Thoracic aorta (tissue), 2 donors: ENCODE measurements around the gene DMGDH. TPM values are rescaled to one million over a fixed set of nuclear protein-coding genes. Genes with fewer than 3 reads are reported as not detected.

Experiments used
- ATAC-seq: fragments of 150-250 bp; one replicate; pipeline ENCODE4 v1.8.0; 2017; ENCODE audit warnings: low read depth; ENCODE audit not compliant: insufficient number of reproducible peaks, low FRiP score
- DNase-seq: peaks from one replicate; pipeline ENCODE4 v3.0.0-alpha.2; 2020; ENCODE audit warnings: low spot score
- H3K27ac ChIP-seq, 2 donors: fragments of 200-600 bp; sonication (generic); 1 replicate in 1 of 2; 2 replicates in 1 of 2; pipeline ENCODE4 v1.5.1; 2016; ENCODE audit warnings: mild to moderate bottlenecking in 2 of 2, moderate library complexity in 2 of 2
- H3K27me3 ChIP-seq: fragments of 200-600 bp; sonication (generic); replicated peaks from 2 replicates; pipeline ENCODE4 v1.6.0; 2016; ENCODE audit warnings: mild to moderate bottlenecking; ENCODE audit not compliant: insufficient read depth
- H3K36me3 ChIP-seq: fragments of 200-600 bp; sonication (generic); one replicate; pipeline ENCODE4 v1.5.1; 2016
- H3K4me1 ChIP-seq, 2 donors: fragments of 200-600 bp; sonication (generic); 1 replicate in 1 of 2; 2 replicates in 1 of 2; pipeline versions ENCODE4 v1.5.1 to v1.6.0; 2016; ENCODE audit warnings: low read depth in 2 of 2, mild to moderate bottlenecking in 1 of 2; ENCODE audit not compliant: control insufficient read depth in 1 of 2
- H3K4me3 ChIP-seq: fragments of 200-600 bp; sonication (generic); 2 replicates; pipeline ENCODE4 v1.5.1; 2016; ENCODE audit warnings: mild to moderate bottlenecking
- H3K9me3 ChIP-seq: fragments of 200-600 bp; sonication (generic); 2 replicates; pipeline ENCODE4 v1.5.1; 2016
- total RNA-seq, 2 donors: library from RNA; depleted of rRNA; stranded (reverse); fragments of >200 nt; gene quantifications; one replicate each; pipeline versions ENCODE4 v1.1.0 to v1.2.3, GENCODE V29; 2016
- TF ChIP-seq, protein P1 (sequence below): fragments of 200-600 bp; sonication (generic); IDR thresholded peaks from one replicate; pipeline ENCODE4 v1.5.1; 2019; ENCODE audit warnings: antibody characterized with exemption

DMGDH gene
- total RNA-seq, 2 donors from 2014 or later = 0.85 to 0.95 TPM

GRCh38 chr5:79008362-79008761, 61.1 kb downstream of the DMGDH start:
- H3K27ac ChIP-seq = no peak overlapping the region
- TF ChIP-seq, protein P1, sequence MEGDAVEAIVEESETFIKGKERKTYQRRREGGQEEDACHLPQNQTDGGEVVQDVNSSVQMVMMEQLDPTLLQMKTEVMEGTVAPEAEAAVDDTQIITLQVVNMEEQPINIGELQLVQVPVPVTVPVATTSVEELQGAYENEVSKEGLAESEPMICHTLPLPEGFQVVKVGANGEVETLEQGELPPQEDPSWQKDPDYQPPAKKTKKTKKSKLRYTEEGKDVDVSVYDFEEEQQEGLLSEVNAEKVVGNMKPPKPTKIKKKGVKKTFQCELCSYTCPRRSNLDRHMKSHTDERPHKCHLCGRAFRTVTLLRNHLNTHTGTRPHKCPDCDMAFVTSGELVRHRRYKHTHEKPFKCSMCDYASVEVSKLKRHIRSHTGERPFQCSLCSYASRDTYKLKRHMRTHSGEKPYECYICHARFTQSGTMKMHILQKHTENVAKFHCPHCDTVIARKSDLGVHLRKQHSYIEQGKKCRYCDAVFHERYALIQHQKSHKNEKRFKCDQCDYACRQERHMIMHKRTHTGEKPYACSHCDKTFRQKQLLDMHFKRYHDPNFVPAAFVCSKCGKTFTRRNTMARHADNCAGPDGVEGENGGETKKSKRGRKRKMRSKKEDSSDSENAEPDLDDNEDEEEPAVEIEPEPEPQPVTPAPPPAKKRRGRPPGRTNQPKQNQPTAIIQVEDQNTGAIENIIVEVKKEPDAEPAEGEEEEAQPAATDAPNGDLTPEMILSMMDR = no peak
- no peak for ATAC-seq
- no peak for DNase-seq
- no peak overlapping the region for H3K4me3 ChIP-seq
- H3K27me3 ChIP-seq = no peaks in the 10 kb centered on the region
- H3K4me1 ChIP-seq = no peaks in the 10 kb centered on the region
- H3K9me3 ChIP-seq = no peaks in the 10 kb centered on the region
- H3K36me3 ChIP-seq = no peaks in the 10 kb centered on the region

DNA sequence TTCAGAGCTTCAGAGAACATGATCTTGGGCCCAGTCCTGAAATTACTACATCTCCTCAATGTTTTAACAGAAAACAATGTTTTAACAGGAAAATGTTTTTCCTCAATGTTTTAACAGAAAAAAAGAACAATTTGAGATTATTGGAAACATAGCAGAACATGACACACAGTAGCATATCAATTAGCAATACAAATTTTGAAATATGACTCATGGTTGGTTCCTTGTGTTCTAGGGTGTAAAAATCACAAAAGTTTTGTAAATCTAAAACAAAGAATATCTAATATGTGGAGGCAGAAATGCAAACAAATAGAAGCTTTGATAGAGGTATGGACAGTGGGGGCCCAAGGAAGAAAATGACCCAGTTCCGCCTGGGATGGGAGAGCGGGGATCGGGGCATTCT, 61.6 kb downstream of the DMGDH start:
- H3K4me1 ChIP-seq = no peaks in the 10 kb centered on the region
- no peaks in the 10 kb centered on the region for H3K36me3 ChIP-seq
- TF ChIP-seq, protein P1 = no peak
- H3K4me3 ChIP-seq = no peak overlapping the region
- ATAC-seq (no peak), DNase-seq (no peak)
- no peak overlapping the region for H3K27ac ChIP-seq
- no peaks in the 10 kb centered on the region for H3K27me3 ChIP-seq
- H3K9me3 ChIP-seq = no peaks in the 10 kb centered on the region

- no peak for DNase-seq
- Histone ChIP-seq H3K27me3 (no peaks in the 10 kb centered on the region), H3K4me1 (peaks cover 2 to 13% of the 10 kb centered on the region in 2 donors), H3K4me3 (no peak overlapping the region), H3K27ac (no peak overlapping the region), H3K9me3 (no peaks in the 10 kb centered on the region), H3K36me3 (no peaks in the 10 kb centered on the region)
- ATAC-seq = no peak
- TF ChIP-seq, protein P1 = no peak
Measured at GRCh38 chr5:79005936-79006631, 63.4 kb downstream of the DMGDH start.

- TF ChIP-seq, protein P1 = no peak
- Histone ChIP-seq H3K27ac (no peak overlapping the region), H3K4me3 (no peak overlapping the region), H3K36me3 (no peaks in the 10 kb centered on the region), H3K9me3 (no peaks in the 10 kb centered on the region), H3K27me3 (no peaks in the 10 kb centered on the region), H3K4me1 (peaks cover 3 to 15% of the 10 kb centered on the region in 2 donors)
- no peak for DNase-seq
- no peak for ATAC-seq
Measured at GRCh38 chr5:79005151-79005550, 64.3 kb downstream of the DMGDH start.

DNA sequence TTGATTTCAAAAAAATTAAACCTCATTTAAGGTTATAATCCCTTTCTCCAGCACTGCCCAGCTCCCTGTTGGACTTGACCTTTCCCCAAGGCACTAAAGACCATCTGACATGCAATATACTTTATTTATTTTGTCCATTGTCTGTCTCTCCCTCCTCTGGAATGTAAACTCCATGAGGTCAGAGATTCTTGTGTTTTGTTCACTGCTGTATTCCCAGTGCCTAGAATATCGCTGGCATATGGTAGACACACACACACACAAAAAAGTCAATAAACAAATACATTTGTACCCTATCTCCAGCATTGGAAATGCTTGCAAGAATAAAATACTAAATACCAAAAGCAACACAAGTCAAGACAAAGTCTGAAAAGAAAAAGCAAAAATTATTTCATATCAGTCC, 67.1 kb downstream of the DMGDH start:
- DNase-seq = no peak
- TF ChIP-seq, protein P1 = no peak
- Histone ChIP-seq H3K4me3 (no peak overlapping the region), H3K9me3 (no peaks in the 10 kb centered on the region), H3K27me3 (no peaks in the 10 kb centered on the region), H3K4me1 (peaks cover 3 to 15% of the 10 kb centered on the region in 2 donors), H3K36me3 (no peaks in the 10 kb centered on the region), H3K27ac (peak overlapping the region in 1 of 2 donors; percentile 39)
- ATAC-seq = no peak
